PFSK-1 (cell line): ENCODE measurements around the gene PRPS2.

Experiments
- FOXP2 ChIP-seq: optimal IDR thresholded peaks from 2 replicates; pipeline ENCODE3; 2011; ENCODE audit warnings: borderline replicate concordance, control low read depth, inconsistent platforms; ENCODE audit not compliant: insufficient read depth; ENCODE audit errors: extremely low read length, extremely low read depth
- POLR2AphosphoS5 ChIP-seq: IDR thresholded peaks from 2 replicates; pipeline ENCODE4 v1.6.1; 2012; ENCODE audit warnings: low read depth, mild to moderate bottlenecking, control low read depth, low read length, moderate library complexity
- SIN3A ChIP-seq: IDR thresholded peaks from 2 replicates; pipeline ENCODE4 v1.6.1; 2012; ENCODE audit warnings: mild to moderate bottlenecking, low read length, moderate library complexity, borderline replicate concordance; ENCODE audit not compliant: insufficient read depth
- TAF1 ChIP-seq: IDR thresholded peaks from 2 replicates; pipeline ENCODE4 v1.6.1; 2012; ENCODE audit warnings: low read length, control low read depth, borderline replicate concordance; ENCODE audit not compliant: insufficient read depth
- TF ChIP-seq, protein P1 (sequence below), 2 experiments: IDR thresholded peaks; 2 replicates each; pipeline versions ENCODE4 v1.6.1 to v1.8.0; 2011 to 2012; ENCODE audit warnings: low read depth in 2 of 2, low read length in 2 of 2, control low read depth in 1 of 2, inconsistent platforms in 1 of 2, mild to moderate bottlenecking in 1 of 2, moderate library complexity in 1 of 2; ENCODE audit not compliant: insufficient read depth in 1 of 2

The PRPS2 gene

DNA sequence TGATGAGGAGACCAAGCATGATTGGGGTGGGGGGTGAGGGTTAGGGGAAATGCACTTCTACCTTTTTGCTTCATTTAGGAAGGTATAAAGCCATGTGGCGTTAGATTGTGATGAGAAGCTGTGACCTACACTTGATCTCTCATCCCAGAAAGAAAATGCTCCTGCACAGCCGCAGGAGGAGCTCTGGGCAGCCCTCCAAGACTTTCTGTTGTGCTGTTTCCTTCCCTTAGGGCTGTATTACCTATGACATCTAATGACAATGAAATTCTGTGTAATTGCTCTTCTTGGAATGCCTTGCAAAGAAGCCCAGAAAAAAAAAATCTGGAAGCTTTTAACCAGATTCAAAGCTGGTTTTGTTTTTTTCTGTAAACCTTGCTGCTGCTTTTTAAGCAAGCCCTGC is 13.4 kb downstream of the PRPS2 start:
- TF ChIP-seq, protein P1, sequence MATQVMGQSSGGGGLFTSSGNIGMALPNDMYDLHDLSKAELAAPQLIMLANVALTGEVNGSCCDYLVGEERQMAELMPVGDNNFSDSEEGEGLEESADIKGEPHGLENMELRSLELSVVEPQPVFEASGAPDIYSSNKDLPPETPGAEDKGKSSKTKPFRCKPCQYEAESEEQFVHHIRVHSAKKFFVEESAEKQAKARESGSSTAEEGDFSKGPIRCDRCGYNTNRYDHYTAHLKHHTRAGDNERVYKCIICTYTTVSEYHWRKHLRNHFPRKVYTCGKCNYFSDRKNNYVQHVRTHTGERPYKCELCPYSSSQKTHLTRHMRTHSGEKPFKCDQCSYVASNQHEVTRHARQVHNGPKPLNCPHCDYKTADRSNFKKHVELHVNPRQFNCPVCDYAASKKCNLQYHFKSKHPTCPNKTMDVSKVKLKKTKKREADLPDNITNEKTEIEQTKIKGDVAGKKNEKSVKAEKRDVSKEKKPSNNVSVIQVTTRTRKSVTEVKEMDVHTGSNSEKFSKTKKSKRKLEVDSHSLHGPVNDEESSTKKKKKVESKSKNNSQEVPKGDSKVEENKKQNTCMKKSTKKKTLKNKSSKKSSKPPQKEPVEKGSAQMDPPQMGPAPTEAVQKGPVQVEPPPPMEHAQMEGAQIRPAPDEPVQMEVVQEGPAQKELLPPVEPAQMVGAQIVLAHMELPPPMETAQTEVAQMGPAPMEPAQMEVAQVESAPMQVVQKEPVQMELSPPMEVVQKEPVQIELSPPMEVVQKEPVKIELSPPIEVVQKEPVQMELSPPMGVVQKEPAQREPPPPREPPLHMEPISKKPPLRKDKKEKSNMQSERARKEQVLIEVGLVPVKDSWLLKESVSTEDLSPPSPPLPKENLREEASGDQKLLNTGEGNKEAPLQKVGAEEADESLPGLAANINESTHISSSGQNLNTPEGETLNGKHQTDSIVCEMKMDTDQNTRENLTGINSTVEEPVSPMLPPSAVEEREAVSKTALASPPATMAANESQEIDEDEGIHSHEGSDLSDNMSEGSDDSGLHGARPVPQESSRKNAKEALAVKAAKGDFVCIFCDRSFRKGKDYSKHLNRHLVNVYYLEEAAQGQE (IDR thresholded peaks at IDR 0.05; ENCODE audit: insufficient read depth in 1 of 2, low read depth in 2 of 2, low read length in 2 of 2): no peak
- TF ChIP-seq SIN3A (no peak), FOXP2 (no peak), POLR2AphosphoS5 (no peak), TAF1 (no peak)

DNA sequence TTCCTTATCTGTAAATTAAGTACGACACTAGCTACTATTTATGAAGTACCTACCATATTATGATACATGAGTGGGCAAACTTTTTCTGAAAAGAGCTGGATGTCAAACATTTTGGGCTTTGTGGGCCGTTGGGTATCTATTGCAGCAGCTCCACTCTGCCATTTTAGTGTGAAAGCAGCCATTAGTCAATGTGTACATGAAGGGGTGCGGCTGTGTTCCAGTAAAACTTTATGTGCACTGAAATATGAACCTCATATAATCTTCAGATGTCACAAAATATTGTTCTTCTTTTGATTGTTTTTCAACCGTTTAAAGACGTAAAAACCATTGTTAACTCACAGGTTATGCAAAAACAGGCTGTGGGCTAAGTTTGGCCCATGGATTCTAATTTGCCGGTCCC is 14.1 kb downstream of the PRPS2 start:
- TF ChIP-seq TAF1: no peak
- no peak for TF ChIP-seq SIN3A
- TF ChIP-seq, protein P1 (IDR thresholded peaks at IDR 0.05; ENCODE audit: insufficient read depth in 1 of 2, low read depth in 2 of 2, low read length in 2 of 2): no peak
- TF ChIP-seq FOXP2: no peak
- no peak for TF ChIP-seq POLR2AphosphoS5

DNA sequence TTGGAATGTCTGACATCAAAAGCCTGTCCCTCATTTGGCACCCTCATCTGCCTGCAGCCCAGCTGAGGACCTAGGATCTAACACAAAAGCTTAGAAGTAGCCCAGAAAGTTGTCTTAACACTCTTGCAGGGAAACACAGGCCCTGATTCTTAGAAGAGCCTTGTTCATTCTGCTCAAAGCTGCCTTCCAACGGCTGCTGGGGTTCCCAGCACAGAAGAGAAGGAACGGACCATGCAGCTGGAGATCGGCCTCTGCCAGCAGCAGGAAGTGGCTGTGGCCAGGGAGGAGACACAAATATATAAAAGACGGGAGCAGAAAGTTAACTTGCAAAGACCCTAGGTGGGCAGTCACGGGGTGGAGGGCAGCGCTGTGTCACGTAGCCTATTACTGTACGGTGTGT is 20.4 kb downstream of the PRPS2 start:
- TF ChIP-seq FOXP2 (no peak), SIN3A (no peak), POLR2AphosphoS5 (no peak), TAF1 (no peak)
- TF ChIP-seq, protein P1 (IDR thresholded peaks at IDR 0.05; ENCODE audit: insufficient read depth in 1 of 2, low read depth in 2 of 2, low read length in 2 of 2): no peak

DNA sequence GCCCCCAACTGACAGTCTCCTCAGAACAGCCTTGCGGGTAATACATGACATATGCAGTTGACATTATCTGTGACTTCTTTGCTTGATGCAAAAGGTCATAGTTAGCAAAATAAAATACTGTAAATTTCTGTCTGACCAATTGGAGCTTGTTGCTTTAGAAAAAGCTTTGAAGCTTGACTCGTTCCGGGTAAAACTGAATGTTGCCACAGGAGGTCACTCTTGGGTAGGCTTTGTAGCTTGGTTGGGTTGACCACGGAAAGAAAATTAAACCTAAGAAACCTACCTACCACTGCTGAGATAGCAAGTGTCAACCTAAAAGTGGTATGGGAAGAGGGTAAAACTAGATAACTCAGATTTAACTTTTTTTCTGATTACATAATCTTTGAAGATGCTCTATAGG is 23.2 kb downstream of the PRPS2 start:
- TF ChIP-seq FOXP2 (no peak), TAF1 (no peak), POLR2AphosphoS5 (no peak), SIN3A (no peak)
- TF ChIP-seq, protein P1 (IDR thresholded peaks at IDR 0.05; ENCODE audit: insufficient read depth in 1 of 2, low read depth in 2 of 2, low read length in 2 of 2): no peak

DNA sequence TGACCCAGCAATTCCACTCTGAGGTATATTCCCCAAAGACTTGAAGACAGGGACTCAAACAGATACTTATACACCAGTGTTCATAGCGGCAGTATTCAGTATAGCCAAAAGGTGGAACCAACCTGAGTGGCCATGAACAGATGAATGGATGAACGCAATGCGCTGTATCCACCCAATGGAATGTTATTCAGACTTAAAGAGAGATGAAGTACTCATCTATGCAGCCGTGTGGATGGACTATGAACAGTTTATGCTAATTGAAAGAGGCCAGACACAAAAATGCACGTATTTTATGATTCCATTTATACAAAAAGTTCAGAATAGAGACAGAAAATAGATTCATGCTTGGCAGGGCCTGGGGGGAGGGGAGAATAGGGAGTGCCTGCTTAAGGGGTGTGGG is 26.3 kb downstream of the PRPS2 start:
- TF ChIP-seq, protein P1 (IDR thresholded peaks at IDR 0.05; ENCODE audit: insufficient read depth in 1 of 2, low read depth in 2 of 2, low read length in 2 of 2): no peak
- TF ChIP-seq SIN3A: no peak
- TF ChIP-seq TAF1: no peak
- TF ChIP-seq FOXP2: no peak
- TF ChIP-seq POLR2AphosphoS5: no peak
